ENCODE measurements around the gene UBE2J1. TPM values are rescaled to one million over a fixed set of nuclear protein-coding genes. Genes with fewer than 3 reads are reported as not detected.

Gene UBE2J1
- total and polyA plus RNA-seq, 12 donors: 18.4 to 65.6 (median 37.9) TPM

DNA sequence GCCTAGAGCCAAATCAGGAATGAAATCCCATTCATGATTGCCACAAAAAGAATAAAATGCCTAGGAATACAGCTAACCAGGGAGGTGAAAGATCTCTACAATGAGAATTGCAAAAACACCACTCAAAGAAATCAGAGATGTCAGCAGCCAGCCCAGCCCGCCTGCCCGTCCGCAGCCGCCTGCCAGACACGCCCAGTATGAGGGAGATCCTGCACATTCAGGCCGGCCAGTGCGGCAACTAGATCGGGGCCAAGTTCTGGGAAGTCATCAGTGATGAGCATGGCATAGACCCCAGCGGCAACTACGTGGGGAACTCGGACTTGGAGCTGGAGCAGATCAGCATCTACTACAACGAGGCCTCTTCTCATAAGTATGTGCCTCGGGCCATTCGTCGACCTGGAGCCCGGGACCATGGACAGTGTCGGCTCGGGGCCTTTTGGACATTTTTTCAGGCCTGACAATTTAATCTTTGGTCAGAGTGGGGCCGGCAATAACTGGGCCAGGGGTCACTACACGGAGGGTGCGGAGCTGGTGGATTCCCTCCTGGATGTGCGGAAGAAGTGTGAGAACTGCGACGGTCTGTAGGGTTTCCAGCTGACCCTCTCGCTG is 50.8 kb downstream of the UBE2J1 start:
- no peaks in the 10 kb centered on the region for H3K36me3 ChIP-seq (replicated peaks in 1 of 2)
- no peak overlapping the region for H3K4me3 ChIP-seq
- TF ChIP-seq, protein P1, sequence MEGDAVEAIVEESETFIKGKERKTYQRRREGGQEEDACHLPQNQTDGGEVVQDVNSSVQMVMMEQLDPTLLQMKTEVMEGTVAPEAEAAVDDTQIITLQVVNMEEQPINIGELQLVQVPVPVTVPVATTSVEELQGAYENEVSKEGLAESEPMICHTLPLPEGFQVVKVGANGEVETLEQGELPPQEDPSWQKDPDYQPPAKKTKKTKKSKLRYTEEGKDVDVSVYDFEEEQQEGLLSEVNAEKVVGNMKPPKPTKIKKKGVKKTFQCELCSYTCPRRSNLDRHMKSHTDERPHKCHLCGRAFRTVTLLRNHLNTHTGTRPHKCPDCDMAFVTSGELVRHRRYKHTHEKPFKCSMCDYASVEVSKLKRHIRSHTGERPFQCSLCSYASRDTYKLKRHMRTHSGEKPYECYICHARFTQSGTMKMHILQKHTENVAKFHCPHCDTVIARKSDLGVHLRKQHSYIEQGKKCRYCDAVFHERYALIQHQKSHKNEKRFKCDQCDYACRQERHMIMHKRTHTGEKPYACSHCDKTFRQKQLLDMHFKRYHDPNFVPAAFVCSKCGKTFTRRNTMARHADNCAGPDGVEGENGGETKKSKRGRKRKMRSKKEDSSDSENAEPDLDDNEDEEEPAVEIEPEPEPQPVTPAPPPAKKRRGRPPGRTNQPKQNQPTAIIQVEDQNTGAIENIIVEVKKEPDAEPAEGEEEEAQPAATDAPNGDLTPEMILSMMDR (IDR thresholded peaks at IDR 0.05): no peak
- no peak for TF ChIP-seq POLR2A (IDR thresholded peaks at IDR 0.05)
- 89 to 97% (median 93%) methylated on average over 15 to 25 of the region's 25 CpGs for WGBS, 4 donors
- H3K27ac ChIP-seq: no peak overlapping the region
- H3K4me1 ChIP-seq (replicated peaks in 1 of 2): no peaks in the 10 kb centered on the region
- H3K27me3 ChIP-seq: no peaks in the 10 kb centered on the region
- DNase-seq: no peak
- intact Hi-C loops (cut with DNase I): no loop called here
- no peaks in the 10 kb centered on the region for H3K9me3 ChIP-seq (replicated peaks in 1 of 3)

GRCh38 chr6:89299466-89299850 is 53.1 kb downstream of the UBE2J1 start:
- 83 to 85% (median 84%) methylated on average over 7 of the region's 7 CpGs for WGBS, 4 donors
- intact Hi-C loops (cut with DNase I): no loop called here
- no peak for TF ChIP-seq POLR2A (IDR thresholded peaks at IDR 0.05)
- TF ChIP-seq, protein P1 (IDR thresholded peaks at IDR 0.05): no peak

DNA sequence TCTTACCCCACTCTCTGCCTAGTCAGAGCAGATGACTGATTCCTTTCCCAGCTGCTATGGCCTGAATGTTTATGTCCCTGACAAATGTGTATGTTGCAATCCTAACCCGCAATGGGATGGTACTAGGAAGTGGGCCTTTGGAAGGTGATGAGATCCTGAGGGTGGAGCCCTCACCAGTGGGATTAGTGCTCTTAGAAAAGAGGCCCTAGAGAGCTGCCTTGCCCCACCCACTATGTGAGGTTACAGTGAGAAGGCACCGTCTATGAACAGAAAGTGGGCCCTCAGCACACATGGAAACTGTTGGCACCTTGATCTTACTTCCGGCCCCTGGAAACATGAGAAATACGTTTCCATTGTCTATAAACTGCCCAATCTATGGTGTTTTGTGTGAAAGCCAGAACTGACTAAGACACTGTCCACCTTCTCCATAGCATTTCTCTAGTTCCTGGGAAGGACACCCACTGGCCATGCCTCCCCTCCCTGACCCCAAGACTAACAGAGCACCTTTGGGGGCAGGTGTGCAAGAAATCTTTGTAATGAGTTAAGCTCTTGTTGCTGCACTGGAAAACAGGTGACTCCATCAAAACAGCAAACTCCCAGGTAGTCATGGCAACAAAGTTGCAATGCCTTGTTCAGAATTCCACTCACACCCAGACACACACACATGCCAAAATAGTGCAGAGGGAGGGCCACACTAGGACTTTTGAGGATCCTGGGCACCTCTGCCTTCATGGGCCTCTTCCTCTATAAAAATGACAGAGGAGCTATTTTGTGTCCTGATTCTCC is 53.6 kb downstream of the UBE2J1 start:
- no peak for DNase-seq
- 74 to 85% (median 82%) methylated on average over 3 to 4 of the region's 4 CpGs for WGBS, 4 donors
- Histone ChIP-seq H3K27me3 (no peaks in the 10 kb centered on the region), H3K4me1 (replicated peaks in 1 of 2) (no peaks in the 10 kb centered on the region), H3K4me3 (no peak overlapping the region), H3K27ac (no peak overlapping the region), H3K9me3 (replicated peaks in 1 of 3) (no peaks in the 10 kb centered on the region), H3K36me3 (replicated peaks in 1 of 2) (no peaks in the 10 kb centered on the region)
- TF ChIP-seq POLR2A (IDR thresholded peaks at IDR 0.05): no peak
- TF ChIP-seq, protein P1 (IDR thresholded peaks at IDR 0.05): no peak
- intact Hi-C loops (cut with DNase I): no loop called here

More at GRCh38 chr6:89299466-89299850, 53.1 kb downstream of the UBE2J1 start:
- no peak for DNase-seq
- Histone ChIP-seq H3K9me3 (replicated peaks in 1 of 3) (no peaks in the 10 kb centered on the region), H3K4me1 (replicated peaks in 1 of 2) (no peaks in the 10 kb centered on the region), H3K27ac (no peak overlapping the region), H3K4me3 (no peak overlapping the region), H3K36me3 (replicated peaks in 1 of 2) (no peaks in the 10 kb centered on the region), H3K27me3 (no peaks in the 10 kb centered on the region)

- H3K4me1 ChIP-seq (replicated peaks in 1 of 2): no peaks in the 10 kb centered on the region
- WGBS, 4 donors: 48 to 64% (median 51%) methylated on average over 12 of the region's 12 CpGs
- no peaks in the 10 kb centered on the region for H3K9me3 ChIP-seq (replicated peaks in 1 of 3)
- intact Hi-C loops (cut with DNase I): no loop called here
- peak in 6 of 7 donors; percentile 50 to 77 (median 58) for DNase-seq
- no peak for TF ChIP-seq POLR2A (IDR thresholded peaks at IDR 0.05)
- TF ChIP-seq, protein P1 (IDR thresholded peaks at IDR 0.05): no peak
- H3K27me3 ChIP-seq: no peaks in the 10 kb centered on the region
- H3K27ac ChIP-seq: no peak overlapping the region
- H3K36me3 ChIP-seq (replicated peaks in 1 of 2): no peaks in the 10 kb centered on the region
- H3K4me3 ChIP-seq: no peak overlapping the region
Measured at GRCh38 chr6:89297695-89298351, 54.7 kb downstream of the UBE2J1 start.

Data from adrenal gland (tissue), 12 donors.